Nucleus accumbens (tissue), 56 donors: Measurements from ENCODE around the gene CDH11.

ENCODE experiments used
- DNase-seq, 56 donors: peaks; one replicate each; lab custom pipeline; 2025; lab: John Stamatoyannopoulos, UW

CDH11 gene

GRCh38 chr16:65075877-65076276 is 46.0 kb downstream of the CDH11 start:
- peak in 1 of 56 donors; percentile 25 for DNase-seq

DNA sequence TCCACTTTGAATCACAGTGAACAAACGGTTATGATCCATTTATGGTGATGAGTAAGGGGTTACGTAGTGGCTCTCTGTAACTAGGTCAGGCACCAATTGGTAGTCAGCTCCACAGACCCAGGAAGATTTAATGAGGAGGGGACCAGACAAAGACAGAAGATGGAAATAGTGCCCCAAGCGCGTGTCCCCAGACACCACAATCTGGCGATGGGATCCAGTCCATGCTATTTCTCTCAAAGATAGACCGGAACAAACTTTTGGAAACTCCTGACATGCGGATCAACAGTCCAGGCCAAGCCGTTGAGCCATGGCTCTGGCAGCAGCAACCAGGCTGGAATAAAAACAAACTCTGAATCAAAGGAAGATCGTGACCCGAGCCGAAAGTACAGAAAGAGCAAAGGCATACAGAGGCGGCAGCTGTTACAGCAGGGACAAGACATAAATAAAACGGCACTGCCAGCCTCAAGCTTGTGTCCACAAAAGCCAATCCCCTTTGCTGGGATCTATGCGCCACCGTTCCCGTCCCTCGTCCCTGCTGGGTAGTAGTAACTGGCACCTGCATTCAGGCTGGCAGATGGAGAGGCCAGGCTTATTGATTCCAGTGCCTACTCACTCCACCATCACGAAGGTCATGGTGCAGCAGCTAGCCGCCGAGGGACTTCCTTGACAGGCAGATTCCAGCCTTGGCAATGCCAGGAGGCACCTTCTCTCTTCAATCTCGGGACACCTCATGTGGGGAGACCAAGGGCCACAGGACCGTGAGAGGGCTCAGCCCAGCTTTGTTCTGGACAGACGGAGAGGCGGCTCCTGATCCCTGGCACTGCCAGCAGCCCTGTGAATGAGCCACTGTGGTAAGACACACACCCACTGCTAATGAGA is 50.2 kb downstream of the CDH11 start:
- DNase-seq: peak in 55 of 56 donors; percentile 30 to 90 (median 78)

- peak in 54 of 56 donors; percentile 12 to 95 (median 82) for DNase-seq
These were observed 50.9 kb downstream of the CDH11 start for GRCh38 chr16:65070831-65071432.

- no peak for DNase-seq
These were observed 52.1 kb downstream of the CDH11 start for GRCh38 chr16:65069766-65070165.

GRCh38 chr16:65069065-65069464 is 52.8 kb downstream of the CDH11 start:
- no peak for DNase-seq

GRCh38 chr16:65068151-65068740 is 53.6 kb downstream of the CDH11 start:
- DNase-seq: peak in 1 of 56 donors; percentile 20

DNA sequence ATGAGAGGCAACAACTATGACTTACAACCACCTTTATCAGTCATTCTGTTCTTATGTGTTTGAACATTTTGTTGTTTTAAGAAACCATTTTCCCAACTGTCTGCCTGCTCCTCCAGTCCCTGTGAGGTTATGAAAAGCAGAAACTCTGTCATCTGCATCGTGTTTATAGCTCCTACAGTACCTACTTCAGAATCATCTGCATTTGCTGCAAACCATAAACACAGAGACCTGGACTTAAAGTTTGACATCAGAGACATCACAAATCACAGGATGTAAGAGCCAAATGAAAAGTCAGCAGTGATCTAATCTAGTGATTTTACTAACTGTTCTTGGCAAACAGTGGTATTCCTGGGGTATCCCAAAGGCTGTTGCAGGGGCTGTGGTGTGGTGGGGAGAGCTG is 55.2 kb downstream of the CDH11 start:
- DNase-seq: no peak

DNA sequence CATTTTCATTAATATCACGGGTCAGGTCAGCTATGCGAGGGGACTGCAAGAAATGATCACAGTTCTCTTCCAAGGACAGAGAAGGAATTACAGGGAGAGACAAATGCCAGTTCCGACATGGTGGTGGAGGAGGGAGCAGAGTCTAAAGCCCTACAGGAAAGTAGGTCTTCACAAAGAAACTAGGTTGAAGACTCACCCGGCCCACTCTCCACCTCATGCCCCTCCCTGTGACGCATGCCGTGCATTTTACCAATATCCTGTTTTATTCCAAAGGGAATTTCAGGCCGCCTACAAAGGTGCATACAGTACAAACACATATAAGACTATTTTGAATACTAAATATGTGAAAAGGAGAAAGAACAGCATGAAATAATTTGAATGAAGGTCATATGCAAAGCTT is 56.8 kb downstream of the CDH11 start:
- DNase-seq: no peak

- DNase-seq: no peak
These were observed 57.7 kb downstream of the CDH11 start for GRCh38 chr16:65064131-65064530.

GRCh38 chr16:65062736-65063583 is 58.9 kb downstream of the CDH11 start:
- DNase-seq: peak in 21 of 56 donors; percentile 9 to 50 (median 26)

DNA sequence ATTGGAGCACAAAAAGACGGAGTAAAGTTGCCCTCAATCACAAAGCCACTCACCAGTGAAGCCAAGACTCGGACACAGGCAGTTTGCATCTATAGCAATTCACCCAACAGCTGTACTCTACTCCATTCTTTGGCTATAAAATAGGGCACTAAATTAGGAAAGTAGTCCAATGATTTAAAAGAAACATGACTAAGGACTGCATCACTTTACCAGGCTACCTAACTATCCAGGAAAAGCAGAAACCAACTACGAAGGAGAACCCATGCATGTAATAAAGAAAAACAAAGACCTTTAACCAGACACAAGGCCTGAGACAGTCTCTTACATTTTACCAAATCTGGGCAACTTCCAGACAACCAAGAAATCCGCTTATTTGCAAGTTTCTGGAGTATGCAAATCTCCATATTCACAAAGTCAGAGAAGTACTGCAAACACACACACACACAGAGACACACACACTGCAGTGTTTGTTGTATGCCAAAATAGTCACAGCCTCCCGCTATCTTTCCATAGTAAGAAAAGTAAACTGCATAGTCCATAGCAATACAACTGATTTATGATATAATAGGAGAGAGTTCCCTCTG is 59.8 kb downstream of the CDH11 start:
- peak in 1 of 56 donors; percentile 37 for DNase-seq

- DNase-seq: no peak
These were observed 60.6 kb downstream of the CDH11 start for GRCh38 chr16:65061263-65061662.

- DNase-seq: peak in 54 of 56 donors; percentile 29 to 94 (median 83)
These were observed 62.4 kb downstream of the CDH11 start for GRCh38 chr16:65059406-65059980.

- DNase-seq: no peak
These were observed 64.7 kb downstream of the CDH11 start for GRCh38 chr16:65057184-65057583.

- no peak for DNase-seq
These were observed 67.4 kb downstream of the CDH11 start for GRCh38 chr16:65054457-65054856.

DNA sequence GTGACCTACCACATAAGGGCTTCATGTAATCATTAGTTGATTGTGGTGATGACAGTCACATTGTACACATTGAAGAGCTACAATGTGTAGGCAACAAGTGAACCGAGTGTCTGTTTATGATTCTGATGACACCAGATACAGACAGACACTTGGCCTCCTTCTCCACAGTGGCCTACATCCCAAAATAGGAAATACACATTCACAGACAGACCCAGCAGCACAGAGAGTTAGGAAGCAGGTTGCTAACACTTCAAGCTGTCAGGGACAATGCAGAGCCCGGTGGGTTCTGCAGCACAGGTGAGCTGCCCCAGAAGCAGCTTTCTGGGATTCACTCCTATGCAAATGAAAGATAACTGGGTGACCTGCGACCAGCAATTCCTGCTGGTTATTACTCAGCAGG is 72.2 kb downstream of the CDH11 start:
- no peak for DNase-seq

GRCh38 chr16:65045961-65046360 is 75.9 kb downstream of the CDH11 start:
- no peak for DNase-seq

DNA sequence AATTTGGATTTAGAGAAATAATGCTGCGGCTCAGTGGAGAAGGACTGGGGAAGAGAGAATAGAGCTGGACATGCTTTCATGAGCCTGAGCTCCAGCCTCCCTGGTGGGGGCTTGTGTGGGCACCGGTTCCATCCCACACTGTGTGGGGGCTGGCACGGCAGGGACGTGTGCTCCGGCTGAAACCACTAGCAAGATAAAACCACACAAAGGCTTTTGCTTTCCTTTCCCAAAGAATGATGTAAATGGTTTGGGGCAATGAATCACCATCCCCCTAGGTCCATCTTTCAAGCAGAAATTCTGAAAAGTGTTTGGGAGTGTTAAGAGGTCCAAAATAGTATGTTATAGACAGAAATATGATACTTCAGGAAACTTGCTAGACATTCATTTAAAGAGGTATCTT is 77.0 kb downstream of the CDH11 start:
- no peak for DNase-seq

DNA sequence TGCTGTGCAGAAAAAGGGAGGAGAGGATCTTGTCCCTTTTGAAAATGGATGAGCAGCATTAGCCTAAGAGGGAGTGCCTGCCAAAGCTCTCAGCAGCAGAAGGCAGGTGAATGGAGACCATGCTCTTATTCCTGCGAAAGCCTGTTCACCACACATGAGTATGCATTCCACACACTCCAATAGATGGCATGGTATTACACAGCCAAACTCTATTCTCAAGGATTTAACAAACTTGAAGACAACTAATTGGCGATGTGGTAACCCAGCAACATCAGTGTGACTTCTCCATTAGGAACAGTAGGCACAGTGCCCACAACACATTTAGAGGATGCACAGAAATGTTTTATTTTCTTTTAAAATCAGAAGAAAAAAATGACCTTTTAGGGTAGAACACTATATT is 77.8 kb downstream of the CDH11 start:
- DNase-seq: no peak
